Adrenal gland (tissue), 12 donors: ENCODE measurements around the gene TMEM94. TPM values are rescaled to one million over a fixed set of nuclear protein-coding genes. Genes with fewer than 3 reads are reported as not detected.

Experiments
- DNase-seq, 7 donors: peaks; one replicate each; pipeline ENCODE4 v3.0.0-alpha.2; 2019 to 2020
- H3K27ac ChIP-seq, 5 donors: fragments of 200-600 bp; sonication (generic) in 4 of 5; 1 replicate in 3 of 5; 2 replicates in 2 of 5; pipeline versions ENCODE4 v1.5.1 to v1.8.0; 2016 to 2020; ENCODE audit warnings: mild to moderate bottlenecking in 1 of 5
- H3K27me3 ChIP-seq: fragments of 200-600 bp; 2 replicates; pipeline ENCODE4 v1.8.0; 2021
- H3K36me3 ChIP-seq, 2 donors: fragments of 200-600 bp; replicated peaks in 1 of 2; 1 replicate in 1 of 2; 2 replicates in 1 of 2; pipeline versions ENCODE4 v1.5.1 to v1.8.0; 2018 to 2022
- H3K4me1 ChIP-seq, 2 donors: fragments of 200-600 bp; replicated peaks in 1 of 2; 1 replicate in 1 of 2; 2 replicates in 1 of 2; pipeline versions ENCODE4 v1.5.1 to v1.8.0; 2018 to 2021
- H3K4me3 ChIP-seq, 4 donors: fragments of 200-600 bp; sonication (generic) in 3 of 4; one replicate each; pipeline ENCODE4 v1.5.1; 2016 to 2018
- H3K9me3 ChIP-seq, 3 donors: fragments of 200-600 bp; sonication (generic) in 1 of 3; replicated peaks in 1 of 3; 1 replicate in 2 of 3; 2 replicates in 1 of 3; pipeline versions ENCODE4 v1.5.1 to v1.8.0; 2016 to 2021
- POLR2A ChIP-seq, 2 donors: fragments of 450-650 bp; IDR thresholded peaks; one replicate each; pipeline ENCODE4 v1.6.1; 2017; ENCODE audit warnings: antibody characterized with exemption in 2 of 2, mild to moderate bottlenecking in 2 of 2, moderate library complexity in 1 of 2
- WGBS, 4 donors: extraction: QIAGEN DNeasy Blood & Tissue Kit in 2 of 4; methylation state at CpG; one replicate each; pipeline versions ENCODE4 v1.1.5 to v1.1.7; 2013 to 2017; 5-methylcytosine and 5-hydroxymethylcytosine counted together
- intact Hi-C, 2 donors: fragments of 100-400 bp; cut with DNase I; formaldehyde crosslinking; loops; one replicate each; pipeline versions ENCODE4 v1.14.1 to v1.15.0; 2022 to 2023
- polyA plus RNA-seq, 3 donors: library from polyadenylated mRNA; stranded (reverse); fragments of 200-250 nt in 2 of 3; fragments of 350-450 nt in 1 of 3; fragmentation: Illumina TruSeq in 1 of 3; extraction: RNeasy Lipid Tissue Mini Kit (QIAGEN cat#74804) in 1 of 3; gene quantifications; one replicate each; pipeline ENCODE4 v1.2.3, GENCODE V29; 2013 to 2014
- total RNA-seq, 9 donors: library from RNA; depleted of rRNA in 4 of 9; stranded (reverse); fragments of >200 nt in 4 of 9; fragments of 120-200 nt in 1 of 9; fragmentation: NEBNext Ultra II Directional in 1 of 9; extraction: Animal tissue kit (Norgen Biotek cat#: 25700) in 1 of 9; gene quantifications; one replicate each; pipeline versions ENCODE4 v1.1.0 to v1.2.4, GENCODE V29; 2013 to 2023
- TF ChIP-seq, protein P1 (sequence below), 6 experiments: fragments of 450-650 bp in 4 of 6; fragments of 200-600 bp in 2 of 6; sonication (generic) in 1 of 6; IDR thresholded peaks; 1 replicate in 5 of 6; 2 replicates in 1 of 6; pipeline versions ENCODE4 v1.5.1 to v1.8.0; 2016 to 2021; ENCODE audit warnings: antibody characterized with exemption in 6 of 6, mild to moderate bottlenecking in 2 of 6, moderate library complexity in 1 of 6
- donor health status: healthy with polysubstance abuse.
- donor health status: Bipolar disorder and iron deficiency.
- donor health status: DM: yes; HTN: yes; CAD: no.
- donor health status: DM: no; HTN: no; CAD: no.
- donor health status: DM: no; HTN: no; CAD: no.
- donor health status: DM: yes; HTN: yes; CAD: no.

Gene TMEM94
- total and polyA plus RNA-seq, 12 donors, result 65.2 to 245 (median 167) TPM

DNA sequence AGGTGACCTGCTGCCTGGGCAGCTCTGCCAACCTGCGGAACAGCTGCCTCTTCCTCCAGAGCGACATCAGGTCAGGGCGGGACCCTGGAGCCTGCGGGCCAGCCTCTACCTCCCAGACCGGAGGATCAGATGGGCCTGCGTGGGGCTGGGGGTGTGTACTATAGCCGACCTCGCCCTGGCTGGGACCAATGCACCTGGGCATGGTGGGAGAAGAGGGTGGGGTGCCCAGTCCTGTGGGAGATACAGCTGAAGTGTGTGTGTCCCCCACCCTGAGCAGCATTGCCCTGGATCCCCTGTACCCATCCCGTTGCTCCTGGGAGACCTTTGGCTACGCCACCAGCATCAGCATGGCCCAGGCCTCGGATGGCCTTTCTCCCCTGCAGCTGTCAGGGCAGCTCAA, 39.6 kb downstream of the TMEM94 start:
- TF ChIP-seq POLR2A (IDR thresholded peaks at IDR 0.05), result no peak
- H3K27me3 ChIP-seq, result no peaks in the 10 kb centered on the region
- H3K9me3 ChIP-seq, result no peaks in the 10 kb centered on the region
- no peak overlapping the region for H3K4me3 ChIP-seq
- H3K36me3 ChIP-seq, result peaks cover 0 to 89% of the 10 kb centered on the region in 2 donors
- peaks cover 8 to 24% of the 10 kb centered on the region in 2 donors for H3K4me1 ChIP-seq
- no peak overlapping the region for H3K27ac ChIP-seq
- intact Hi-C loops, result no loop called here
- DNase-seq, result no peak
- 90 to 100% (median 92%) methylated on average over 2 to 11 of the region's 11 CpGs; no CpG with 5 or more reads in 1 of the 4 donors for WGBS, 4 donors

DNA sequence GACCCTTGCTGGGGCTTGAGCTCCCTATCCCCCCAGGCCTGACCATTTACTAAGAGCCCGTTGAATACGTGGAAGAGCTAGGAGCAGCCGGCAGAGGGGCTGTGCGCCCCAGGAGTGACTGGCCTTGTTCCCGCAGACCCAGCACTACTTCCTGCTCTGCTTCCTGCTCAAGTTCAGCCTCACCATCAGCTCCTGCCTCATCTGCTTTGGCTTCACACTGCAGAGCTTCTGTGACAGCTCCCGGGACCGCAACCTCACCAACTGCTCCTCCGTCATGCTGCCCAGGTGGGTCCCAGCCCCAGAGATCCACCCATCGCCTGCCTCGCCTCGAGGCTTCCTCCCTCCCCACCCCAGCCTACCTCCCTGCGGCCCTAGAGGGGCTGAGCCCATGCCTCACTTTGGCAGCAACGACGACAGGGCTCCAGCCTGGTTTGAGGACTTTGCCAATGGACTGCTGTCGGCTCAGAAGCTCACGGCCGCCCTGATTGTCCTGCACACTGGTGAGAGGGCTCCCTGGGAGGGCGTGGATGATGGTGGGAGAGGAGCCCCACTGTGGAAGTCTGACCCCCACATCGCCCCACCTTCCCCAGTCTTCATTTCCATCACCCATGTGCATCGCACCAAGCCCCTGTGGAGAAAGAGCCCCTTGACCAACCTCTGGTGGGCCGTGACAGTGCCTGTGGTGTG, 41.7 kb downstream of the TMEM94 start:
- peaks cover 8 to 26% of the 10 kb centered on the region in 2 donors for H3K4me1 ChIP-seq
- H3K27ac ChIP-seq, result peak overlapping the region in 3 of 5 donors; percentile 19 to 81 (median 79)
- H3K36me3 ChIP-seq, result peaks cover 0 to 78% of the 10 kb centered on the region in 2 donors
- intact Hi-C loops, result no loop called here
- no peaks in the 10 kb centered on the region for H3K27me3 ChIP-seq
- no peak for TF ChIP-seq POLR2A (IDR thresholded peaks at IDR 0.05)
- TF ChIP-seq, protein P1, sequence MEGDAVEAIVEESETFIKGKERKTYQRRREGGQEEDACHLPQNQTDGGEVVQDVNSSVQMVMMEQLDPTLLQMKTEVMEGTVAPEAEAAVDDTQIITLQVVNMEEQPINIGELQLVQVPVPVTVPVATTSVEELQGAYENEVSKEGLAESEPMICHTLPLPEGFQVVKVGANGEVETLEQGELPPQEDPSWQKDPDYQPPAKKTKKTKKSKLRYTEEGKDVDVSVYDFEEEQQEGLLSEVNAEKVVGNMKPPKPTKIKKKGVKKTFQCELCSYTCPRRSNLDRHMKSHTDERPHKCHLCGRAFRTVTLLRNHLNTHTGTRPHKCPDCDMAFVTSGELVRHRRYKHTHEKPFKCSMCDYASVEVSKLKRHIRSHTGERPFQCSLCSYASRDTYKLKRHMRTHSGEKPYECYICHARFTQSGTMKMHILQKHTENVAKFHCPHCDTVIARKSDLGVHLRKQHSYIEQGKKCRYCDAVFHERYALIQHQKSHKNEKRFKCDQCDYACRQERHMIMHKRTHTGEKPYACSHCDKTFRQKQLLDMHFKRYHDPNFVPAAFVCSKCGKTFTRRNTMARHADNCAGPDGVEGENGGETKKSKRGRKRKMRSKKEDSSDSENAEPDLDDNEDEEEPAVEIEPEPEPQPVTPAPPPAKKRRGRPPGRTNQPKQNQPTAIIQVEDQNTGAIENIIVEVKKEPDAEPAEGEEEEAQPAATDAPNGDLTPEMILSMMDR (IDR thresholded peaks at IDR 0.05), result no peak
- H3K9me3 ChIP-seq, result no peaks in the 10 kb centered on the region
- WGBS, 4 donors, result 74 to 89% (median 77%) methylated on average over 12 to 21 of the region's 21 CpGs
- no peak overlapping the region for H3K4me3 ChIP-seq
- DNase-seq, result no peak

DNA sequence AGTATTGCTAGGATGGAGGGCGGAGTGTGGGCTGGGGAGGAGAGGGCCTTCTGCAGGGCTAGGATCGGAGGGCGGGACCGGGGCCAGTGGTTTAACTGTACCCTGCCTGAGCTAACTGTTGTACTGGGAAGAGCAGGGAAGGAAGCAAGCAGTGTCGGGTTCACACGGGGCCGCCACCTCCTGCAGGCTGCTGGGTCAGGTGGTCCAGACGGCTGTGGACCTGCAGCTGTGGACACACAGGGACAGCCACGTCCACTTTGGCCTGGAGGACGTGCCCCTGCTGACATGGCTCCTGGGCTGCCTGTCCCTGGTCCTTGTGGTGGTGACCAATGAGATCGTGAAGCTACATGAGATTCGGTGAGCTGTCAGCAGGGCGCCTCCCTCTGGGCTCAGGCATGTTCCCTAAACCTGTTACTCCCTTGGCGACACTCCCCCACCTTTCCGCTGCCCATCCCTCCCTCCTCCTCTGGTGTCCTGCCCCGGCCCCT, 42.3 kb downstream of the TMEM94 start:
- H3K4me1 ChIP-seq, result peaks cover 8 to 26% of the 10 kb centered on the region in 2 donors
- no peak overlapping the region for H3K4me3 ChIP-seq
- intact Hi-C loops, result no loop called here
- H3K27ac ChIP-seq, result peak overlapping the region; percentile 16 to 81 (median 39)
- H3K27me3 ChIP-seq, result no peaks in the 10 kb centered on the region
- peaks cover 0 to 78% of the 10 kb centered on the region in 2 donors for H3K36me3 ChIP-seq
- peak in 6 of 7 donors; percentile 62 to 84 (median 71) for DNase-seq
- no peak for TF ChIP-seq POLR2A (IDR thresholded peaks at IDR 0.05)
- TF ChIP-seq, protein P1 (IDR thresholded peaks at IDR 0.05), result peak in 3 of 6 experiments; percentile 5 to 11 (median 11)
- WGBS, 4 donors, result 44 to 51% (median 51%) methylated on average over 8 to 16 of the region's 16 CpGs
- no peaks in the 10 kb centered on the region for H3K9me3 ChIP-seq

DNA sequence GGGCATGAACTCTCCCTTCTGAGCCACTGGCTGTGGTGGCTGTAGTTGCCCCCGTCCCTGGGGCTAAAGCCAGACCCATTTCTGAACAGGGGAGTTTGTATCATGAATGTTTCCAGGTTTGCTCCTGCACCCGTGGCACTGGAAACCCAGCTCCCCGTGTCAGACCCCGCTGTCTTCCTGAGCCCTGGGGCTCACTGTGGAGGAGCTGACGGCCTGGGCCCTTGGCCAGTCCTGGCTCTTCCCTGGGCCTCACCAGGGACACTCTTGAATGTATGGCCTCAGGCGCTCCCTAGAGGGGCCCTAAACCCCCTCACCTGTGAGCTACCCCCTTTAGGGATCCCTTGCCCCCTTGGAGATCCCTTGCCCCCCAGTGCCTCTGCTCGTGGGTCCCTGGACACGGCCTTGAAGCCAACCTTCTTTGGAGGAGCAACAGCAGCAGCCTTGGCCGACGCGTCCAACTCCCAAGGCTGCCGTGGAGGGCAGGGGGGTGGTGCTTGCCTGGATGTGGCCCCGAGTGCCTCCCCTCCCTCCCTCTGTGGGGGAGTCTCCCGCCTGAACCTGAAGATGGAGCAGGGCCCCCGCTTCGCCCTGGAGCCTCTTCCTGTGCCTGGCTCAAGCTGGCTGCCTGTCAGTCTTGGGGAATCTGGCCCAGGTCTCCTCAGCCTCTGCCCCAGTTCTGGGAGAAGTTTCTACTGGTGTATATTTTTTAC, 43.0 kb downstream of the TMEM94 start:
- TF ChIP-seq POLR2A (IDR thresholded peaks at IDR 0.05), result no peak
- TF ChIP-seq, protein P1 (IDR thresholded peaks at IDR 0.05), result peak in 1 of 6 experiments; percentile 4
- H3K4me3 ChIP-seq, result no peak overlapping the region
- intact Hi-C loops, result no loop called here
- H3K9me3 ChIP-seq, result no peaks in the 10 kb centered on the region
- peaks cover 8 to 26% of the 10 kb centered on the region in 2 donors for H3K4me1 ChIP-seq
- WGBS, 4 donors, result 28 to 67% (median 30%) methylated on average over 1 to 16 of the region's 16 CpGs
- no peaks in the 10 kb centered on the region for H3K27me3 ChIP-seq
- peak overlapping the region; percentile 39 to 81 (median 43) for H3K27ac ChIP-seq
- peaks cover 0 to 76% of the 10 kb centered on the region in 2 donors for H3K36me3 ChIP-seq
- peak in 3 of 7 donors; percentile 56 to 66 (median 63) for DNase-seq
